Lower leg skin (tissue), 4 donors: ENCODE data around the gene PSME3. TPM values are rescaled to one million over a fixed set of nuclear protein-coding genes. Genes with fewer than 3 reads are reported as not detected.
A peak's percentile ranks its signal among the peaks of the same experiment; 100 is the strongest.

Experiments used
- DNase-seq, 2 donors: peaks; one replicate each; pipeline ENCODE4 v3.0.0-alpha.2; 2019; ENCODE audit warnings: low spot score in 2 of 2
- H3K4me3 ChIP-seq: fragments of 200-600 bp; sonication (generic); 2 replicates; pipeline ENCODE4 v1.5.1; 2017; ENCODE audit warnings: mild to moderate bottlenecking, low read depth; ENCODE audit not compliant: poor library complexity, severe bottlenecking
- POLR2A ChIP-seq, 2 donors: fragments of 450-650 bp; IDR thresholded peaks; one replicate each; pipeline ENCODE4 v1.6.1; 2016 to 2017; ENCODE audit warnings: antibody characterized with exemption in 2 of 2, mild to moderate bottlenecking in 1 of 2, moderate library complexity in 1 of 2
- WGBS, 2 donors: methylation state at CpG; one replicate each; pipeline ENCODE4 v1.1.5; 2018; 5-methylcytosine and 5-hydroxymethylcytosine counted together
- intact Hi-C: fragments of 100-400 bp; cut with DNase I; formaldehyde crosslinking; loops from one replicate; pipeline ENCODE4 v1.15.0; 2023; ENCODE audit warnings: low total_unique reads
- microRNA-seq, 2 donors: library from miRNA; unstranded; fragments of <30 nt; microRNA quantifications; one replicate each; pipeline ENCODE4, GENCODE V29; 2016; ENCODE audit warnings: borderline replicate concordance in 2 of 2, borderline number of aligned reads in 1 of 2
- total RNA-seq, 4 donors: library from RNA; depleted of rRNA; stranded (reverse); fragments of >200 nt; gene quantifications; one replicate each; pipeline ENCODE4 v1.1.0, GENCODE V29; 2016
- TF ChIP-seq, protein P1 (sequence below), 3 donors: fragments of 450-650 bp; IDR thresholded peaks; one replicate each; pipeline ENCODE4 v1.5.1; 2016; ENCODE audit warnings: antibody characterized with exemption in 3 of 3, mild to moderate bottlenecking in 3 of 3, moderate library complexity in 2 of 3

The PSME3 gene
- total RNA-seq, 4 donors from 2014 or later: 56.2 to 82.0 (median 75.1) TPM

DNA sequence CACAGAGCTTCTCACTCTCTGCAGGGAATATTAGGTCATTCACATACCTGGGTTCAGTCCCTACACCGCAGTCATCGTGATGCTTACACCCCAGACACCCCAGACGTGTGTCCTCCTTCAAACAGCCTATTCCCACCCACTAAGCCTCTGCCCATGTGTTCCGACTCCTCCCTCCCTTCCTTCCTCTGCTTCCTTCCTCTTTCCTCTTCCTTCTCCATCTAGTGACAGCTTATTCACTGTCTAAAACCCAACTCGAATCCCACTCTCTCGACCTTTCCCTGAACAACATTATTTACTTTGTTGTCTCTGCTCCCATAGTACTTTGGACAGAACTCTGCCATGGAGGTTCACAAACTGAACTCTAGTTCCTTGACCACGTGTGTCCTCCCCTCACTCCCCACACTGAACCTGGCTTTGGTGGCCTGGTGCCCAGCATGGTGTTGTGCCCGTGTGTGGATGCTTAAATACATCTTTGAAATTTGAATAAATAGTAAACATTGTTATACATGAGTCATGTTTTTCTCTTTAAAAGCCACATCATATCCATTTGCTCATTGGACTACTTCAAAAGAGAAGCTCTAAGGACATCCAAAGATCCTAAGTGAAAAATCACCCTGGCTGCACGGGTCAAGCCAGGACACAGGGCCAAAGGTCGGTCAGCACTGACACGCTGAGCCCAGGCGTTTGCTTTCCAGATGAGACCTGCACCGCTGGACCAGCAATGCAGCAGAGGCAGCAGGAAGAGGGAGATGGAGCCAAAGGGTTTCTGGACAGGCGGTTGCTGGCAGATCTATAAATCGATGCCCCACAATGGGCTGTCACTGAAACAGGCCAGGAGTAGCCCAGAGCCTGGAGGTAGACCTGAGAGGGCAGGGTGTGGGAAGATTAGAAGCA lies 53.3 kb downstream of the PSME3 start:
- WGBS, 2 donors: 53 to 62% methylated on average over 15 of the region's 15 CpGs
- TF ChIP-seq POLR2A (IDR thresholded peaks at IDR 0.05): no peak
- DNase-seq: peak in 1 of 2 donors; percentile 16
- no peak overlapping the region for H3K4me3 ChIP-seq
- intact Hi-C loops: no loop called here

DNA sequence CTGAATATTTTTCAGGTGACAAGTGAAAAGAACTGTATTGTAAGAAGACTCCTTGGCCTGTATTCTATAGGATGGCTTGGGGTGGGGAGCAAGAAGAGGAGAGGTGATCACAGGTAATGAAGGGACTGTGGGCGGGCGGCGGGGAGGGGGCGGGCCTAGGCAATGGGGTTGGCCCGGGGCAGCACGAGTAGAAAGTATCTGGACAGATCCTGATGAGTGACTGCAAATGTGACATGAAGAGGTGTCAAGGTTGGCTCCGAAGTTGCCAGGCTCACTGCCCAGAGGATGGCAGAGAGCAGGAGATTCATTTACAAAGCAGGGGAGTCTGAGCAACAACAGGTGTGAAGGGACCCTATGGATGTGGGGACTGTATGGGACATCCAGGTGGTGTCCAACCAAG lies 56.6 kb downstream of the PSME3 start:
- intact Hi-C loops: no loop called here
- DNase-seq: no peak
- no peak overlapping the region for H3K4me3 ChIP-seq
- no peak for TF ChIP-seq POLR2A (IDR thresholded peaks at IDR 0.05)
- TF ChIP-seq, protein P1, sequence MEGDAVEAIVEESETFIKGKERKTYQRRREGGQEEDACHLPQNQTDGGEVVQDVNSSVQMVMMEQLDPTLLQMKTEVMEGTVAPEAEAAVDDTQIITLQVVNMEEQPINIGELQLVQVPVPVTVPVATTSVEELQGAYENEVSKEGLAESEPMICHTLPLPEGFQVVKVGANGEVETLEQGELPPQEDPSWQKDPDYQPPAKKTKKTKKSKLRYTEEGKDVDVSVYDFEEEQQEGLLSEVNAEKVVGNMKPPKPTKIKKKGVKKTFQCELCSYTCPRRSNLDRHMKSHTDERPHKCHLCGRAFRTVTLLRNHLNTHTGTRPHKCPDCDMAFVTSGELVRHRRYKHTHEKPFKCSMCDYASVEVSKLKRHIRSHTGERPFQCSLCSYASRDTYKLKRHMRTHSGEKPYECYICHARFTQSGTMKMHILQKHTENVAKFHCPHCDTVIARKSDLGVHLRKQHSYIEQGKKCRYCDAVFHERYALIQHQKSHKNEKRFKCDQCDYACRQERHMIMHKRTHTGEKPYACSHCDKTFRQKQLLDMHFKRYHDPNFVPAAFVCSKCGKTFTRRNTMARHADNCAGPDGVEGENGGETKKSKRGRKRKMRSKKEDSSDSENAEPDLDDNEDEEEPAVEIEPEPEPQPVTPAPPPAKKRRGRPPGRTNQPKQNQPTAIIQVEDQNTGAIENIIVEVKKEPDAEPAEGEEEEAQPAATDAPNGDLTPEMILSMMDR (IDR thresholded peaks at IDR 0.05): no peak
- 85 to 89% methylated on average over 7 of the region's 7 CpGs for WGBS, 2 donors

DNA sequence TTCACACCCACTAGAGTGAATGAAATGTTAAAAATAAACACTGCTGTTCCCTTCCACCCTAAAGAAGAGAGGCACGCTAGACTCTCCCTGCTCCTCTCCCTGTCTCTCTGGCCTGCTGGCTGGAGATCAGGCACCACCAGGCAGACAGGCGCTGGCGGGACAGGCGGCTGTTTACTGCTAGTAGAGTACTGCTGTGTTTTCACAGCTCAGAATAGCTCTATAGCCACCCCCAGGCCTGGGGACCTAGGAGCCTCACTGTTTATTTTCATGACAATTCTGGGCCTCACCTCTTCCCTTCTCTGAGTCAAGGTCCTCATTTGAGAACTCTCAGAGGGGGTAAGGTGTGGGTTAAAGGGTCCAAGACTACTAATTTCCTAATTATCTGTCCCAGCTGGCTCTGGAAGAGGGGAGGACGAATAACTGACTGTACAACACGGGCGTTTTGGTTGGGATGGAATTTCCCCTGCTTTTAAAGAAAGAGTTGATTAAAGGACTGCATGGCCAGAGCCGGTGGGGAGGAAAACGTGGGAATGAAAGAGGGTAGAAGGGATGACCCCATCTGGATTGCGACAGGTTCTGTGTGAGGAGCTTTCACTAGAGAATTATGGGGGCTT lies 58.4 kb downstream of the PSME3 start:
- intact Hi-C loops: no loop called here
- WGBS, 2 donors: 41 to 47% methylated on average over 10 of the region's 10 CpGs
- peak; percentile 33 to 90 for DNase-seq

DNA sequence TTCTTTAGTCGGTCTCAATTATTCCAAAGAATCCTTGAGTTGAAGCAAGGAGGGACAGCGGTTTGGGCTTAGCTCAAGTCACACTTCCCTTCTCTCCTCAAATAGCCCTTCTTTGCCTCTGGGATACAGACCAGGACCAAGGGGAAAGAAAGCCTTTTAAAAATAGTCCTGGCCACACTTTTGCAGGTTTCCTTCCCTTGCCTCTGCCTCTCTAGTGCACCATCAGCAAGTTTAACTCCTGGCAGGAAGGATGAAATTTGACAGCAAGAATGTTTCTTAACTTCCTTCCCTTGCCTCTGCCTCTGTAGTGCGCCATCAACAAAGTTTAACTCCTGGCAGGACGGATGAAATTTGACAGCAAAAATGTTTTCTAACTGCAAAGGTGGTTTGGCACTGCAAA lies 60.2 kb downstream of the PSME3 start:
- 42 to 45% methylated on average over 4 of the region's 4 CpGs for WGBS, 2 donors
- intact Hi-C loops: no loop called here
- no peak for DNase-seq
- H3K4me3 ChIP-seq: no peak overlapping the region
- TF ChIP-seq, protein P1 (IDR thresholded peaks at IDR 0.05): no peak
- TF ChIP-seq POLR2A (IDR thresholded peaks at IDR 0.05): no peak

More for the DNA sequence above, 58.4 kb downstream of the PSME3 start:
- no peak overlapping the region for H3K4me3 ChIP-seq
- TF ChIP-seq, protein P1 (IDR thresholded peaks at IDR 0.05): no peak
- no peak for TF ChIP-seq POLR2A (IDR thresholded peaks at IDR 0.05)

Small RNA genes lying within 50 kb of the gene (microRNA-seq; reads per million reads assigned to microRNA genes)
- 0 reads per million in 2 donors for gene MIR6781

Other genes with a start within 250 kb of the PSME3 start
- gene RETREG3, start 224.0 kb upstream of the PSME3 start, total RNA-seq: 100 to 1,000 TPM in 1 of 4 donors, 10 to 100 TPM in 3; 69.4 to 106 (median 84.3) TPM
- gene TUBG1, start 223.7 kb upstream of the PSME3 start, total RNA-seq: 10 to 100 TPM; 54.4 to 61.1 (median 56.7) TPM
- 10 to 100 TPM; 10.6 to 19.3 (median 13.7) TPM for gene TUBG2, start 174.1 kb upstream of the PSME3 start, total RNA-seq
- gene PLEKHH3, start 156.4 kb upstream of the PSME3 start, total RNA-seq: 10 to 100 TPM; 36.1 to 66.6 (median 44.0) TPM
- 1 to 10 TPM in 2 of 4 donors, not detected in 2; 1.4 to 1.6 TPM for gene CCR10, start 151.6 kb upstream of the PSME3 start, total RNA-seq
- gene CNTNAP1, start 150.9 kb upstream of the PSME3 start, total RNA-seq: 1 to 10 TPM in 1 of 4 donors, under 1 TPM in 3; 0.13 to 1.5 (median 0.65) TPM
- gene EZH1, start 88.4 kb upstream of the PSME3 start, total RNA-seq: 10 to 100 TPM; 32.7 to 71.9 (median 43.9) TPM
- gene RAMP2, start 72.2 kb upstream of the PSME3 start, total RNA-seq: 10 to 100 TPM in 3 of 4 donors, 1 to 10 TPM in 1; 9.6 to 34.2 (median 12.0) TPM
- gene VPS25, start 59.9 kb upstream of the PSME3 start, total RNA-seq: 10 to 100 TPM; 39.2 to 79.8 (median 61.0) TPM
- 1 to 10 TPM in 1 of 4 donors, under 1 TPM in 1, not detected in 2; 0.62 to 1.0 TPM for gene WNK4, start 52.8 kb upstream of the PSME3 start, total RNA-seq
- gene COA3, start 34.7 kb upstream of the PSME3 start, total RNA-seq: 10 to 100 TPM; 40.7 to 64.0 (median 61.1) TPM
- gene CNTD1, start 34.5 kb upstream of the PSME3 start, total RNA-seq: 1 to 10 TPM in 1 of 4 donors, under 1 TPM in 1, not detected in 2; 0.17 to 1.4 TPM
- 100 to 1,000 TPM in 2 of 4 donors, 10 to 100 TPM in 2; 70.7 to 113 (median 93.0) TPM for gene BECN1, start 9.1 kb upstream of the PSME3 start, total RNA-seq
- gene AOC2, start 11.2 kb downstream of the PSME3 start, total RNA-seq: 1 to 10 TPM in 3 of 4 donors, under 1 TPM in 1; 0.52 to 2.4 (median 1.2) TPM
- gene AOC3, start 17.8 kb downstream of the PSME3 start, total RNA-seq: 10 to 100 TPM in 1 of 4 donors, 1 to 10 TPM in 3; 4.7 to 11.2 (median 8.1) TPM
- not detected for gene G6PC1, start 67.4 kb downstream of the PSME3 start, total RNA-seq
- 10 to 100 TPM; 10.3 to 21.7 (median 17.2) TPM for gene AARSD1, start 131.1 kb downstream of the PSME3 start, total RNA-seq
- gene PTGES3L, start 146.7 kb downstream of the PSME3 start, total RNA-seq: 1 to 10 TPM in 1 of 4 donors, under 1 TPM in 1, not detected in 2; 0.19 to 1.8 TPM
- 10 to 100 TPM; 12.6 to 16.0 (median 13.0) TPM for gene RUNDC1, start 147.2 kb downstream of the PSME3 start, total RNA-seq
- 1,000 to 10,000 TPM; 1,091 to 1,783 (median 1,434) TPM for gene RPL27, start 165.0 kb downstream of the PSME3 start, total RNA-seq
- gene IFI35, start 173.4 kb downstream of the PSME3 start, total RNA-seq: 10 to 100 TPM in 3 of 4 donors, 1 to 10 TPM in 1; 7.6 to 18.5 (median 16.9) TPM
- gene VAT1, start 189.0 kb downstream of the PSME3 start, total RNA-seq: 100 to 1,000 TPM; 209 to 329 (median 254) TPM
- 1 to 10 TPM in 2 of 4 donors, under 1 TPM in 2; 0.65 to 2.7 (median 1.0) TPM for gene RND2, start 191.8 kb downstream of the PSME3 start, total RNA-seq